ENCODE data around the gene AASDH. TPM values are rescaled to one million over a fixed set of nuclear protein-coding genes. Genes with fewer than 3 reads are reported as not detected.

AASDH gene
- total RNA-seq, 1 donor from 2014 or later, result 10.4 TPM

- no peak for TF ChIP-seq CTCF (IDR thresholded peaks at IDR 0.05; ENCODE audit: insufficient read depth, low read length, poor library complexity, severe bottlenecking)
- H3K36me3 ChIP-seq (ENCODE audit: control insufficient read depth, insufficient read depth, low read length), result no peaks in the 10 kb centered on the region
- no peak overlapping the region for H3K4me3 ChIP-seq (ENCODE audit: low read depth, low read length)
- H3K27me3 ChIP-seq (ENCODE audit: control insufficient read depth, insufficient read depth, low read length), result no peaks in the 10 kb centered on the region
- no peak for DNase-seq (ENCODE audit: low read depth)
Measured at GRCh38 chr4:56298236-56298635, 89.1 kb downstream of the AASDH start.

GRCh38 chr4:56297776-56298175 lies 89.5 kb downstream of the AASDH start:
- no peaks in the 10 kb centered on the region for H3K36me3 ChIP-seq (ENCODE audit: control insufficient read depth, insufficient read depth, low read length)
- DNase-seq (ENCODE audit: low read depth), result no peak
- no peaks in the 10 kb centered on the region for H3K27me3 ChIP-seq (ENCODE audit: control insufficient read depth, insufficient read depth, low read length)
- TF ChIP-seq CTCF (IDR thresholded peaks at IDR 0.05; ENCODE audit: insufficient read depth, low read length, poor library complexity, severe bottlenecking), result no peak
- no peak overlapping the region for H3K4me3 ChIP-seq (ENCODE audit: low read depth, low read length)

GRCh38 chr4:56296526-56296925 lies 90.8 kb downstream of the AASDH start:
- Histone ChIP-seq H3K4me3 (ENCODE audit: low read depth, low read length) (no peak overlapping the region), H3K36me3 (ENCODE audit: control insufficient read depth, insufficient read depth, low read length) (no peaks in the 10 kb centered on the region), H3K27me3 (ENCODE audit: control insufficient read depth, insufficient read depth, low read length) (no peaks in the 10 kb centered on the region)
- DNase-seq (ENCODE audit: low read depth), result no peak
- no peak for TF ChIP-seq CTCF (IDR thresholded peaks at IDR 0.05; ENCODE audit: insufficient read depth, low read length, poor library complexity, severe bottlenecking)

- no peak for DNase-seq (ENCODE audit: low read depth)
- no peak for TF ChIP-seq CTCF (IDR thresholded peaks at IDR 0.05; ENCODE audit: insufficient read depth, low read length, poor library complexity, severe bottlenecking)
- no peaks in the 10 kb centered on the region for H3K27me3 ChIP-seq (ENCODE audit: control insufficient read depth, insufficient read depth, low read length)
Measured at GRCh38 chr4:56293121-56293520, 94.2 kb downstream of the AASDH start.

GRCh38 chr4:56289934-56290333 lies 97.4 kb downstream of the AASDH start:
- Histone ChIP-seq H3K27me3 (ENCODE audit: control insufficient read depth, insufficient read depth, low read length) (no peaks in the 10 kb centered on the region), H3K36me3 (ENCODE audit: control insufficient read depth, insufficient read depth, low read length) (no peaks in the 10 kb centered on the region), H3K4me3 (ENCODE audit: low read depth, low read length) (no peak overlapping the region)
- TF ChIP-seq CTCF (IDR thresholded peaks at IDR 0.05; ENCODE audit: insufficient read depth, low read length, poor library complexity, severe bottlenecking), result no peak
- DNase-seq (ENCODE audit: low read depth), result no peak

More at GRCh38 chr4:56293121-56293520, 94.2 kb downstream of the AASDH start:
- Histone ChIP-seq H3K4me3 (ENCODE audit: low read depth, low read length) (no peak overlapping the region), H3K36me3 (ENCODE audit: control insufficient read depth, insufficient read depth, low read length) (no peaks in the 10 kb centered on the region)

GRCh38 chr4:56288663-56289062 lies 98.6 kb downstream of the AASDH start:
- Histone ChIP-seq H3K27me3 (ENCODE audit: control insufficient read depth, insufficient read depth, low read length) (no peaks in the 10 kb centered on the region), H3K4me3 (ENCODE audit: low read depth, low read length) (no peak overlapping the region), H3K36me3 (ENCODE audit: control insufficient read depth, insufficient read depth, low read length) (no peaks in the 10 kb centered on the region)
- TF ChIP-seq CTCF (IDR thresholded peaks at IDR 0.05; ENCODE audit: insufficient read depth, low read length, poor library complexity, severe bottlenecking), result no peak
- DNase-seq (ENCODE audit: low read depth), result no peak

All from kidney epithelial cell (primary cell).